Gastroesophageal sphincter (tissue), 4 donors: Measurements from ENCODE around the gene VAV2. TPM values are rescaled to one million over a fixed set of nuclear protein-coding genes. Genes with fewer than 3 reads are reported as not detected.

Experiments used
- ATAC-seq: fragments of 150-250 bp; one replicate; pipeline ENCODE4 v1.9.1; 2016; ENCODE audit warnings: mild to moderate bottlenecking, moderate library complexity
- H3K27ac ChIP-seq, 4 donors: fragments of 200-600 bp; sonication (generic) in 3 of 4; 1 replicate in 3 of 4; 2 replicates in 1 of 4; pipeline ENCODE4 v1.5.1; 2016 to 2019
- H3K27me3 ChIP-seq: fragments of 200-600 bp; sonication (generic); one replicate; pipeline ENCODE4 v1.5.1; 2019
- H3K36me3 ChIP-seq, 2 donors: fragments of 200-600 bp; sonication (generic); one replicate each; pipeline ENCODE4 v1.5.1; 2019; ENCODE audit warnings: control low read depth in 1 of 2
- H3K4me1 ChIP-seq, 3 donors: fragments of 200-600 bp; sonication (generic); 1 replicate in 2 of 3; 2 replicates in 1 of 3; pipeline ENCODE4 v1.5.1; 2016 to 2019; ENCODE audit warnings: control low read depth in 2 of 3
- H3K4me3 ChIP-seq, 2 donors: fragments of 200-600 bp; sonication (generic); one replicate each; pipeline ENCODE4 v1.5.1; 2019; ENCODE audit warnings: mild to moderate bottlenecking in 1 of 2, moderate library complexity in 1 of 2
- H3K9me3 ChIP-seq, 3 donors: fragments of 200-600 bp; sonication (generic); one replicate each; pipeline ENCODE4 v1.5.1; 2017 to 2019; ENCODE audit warnings: control low read depth in 2 of 3
- EP300 ChIP-seq: sonication (generic); formaldehyde crosslinking; IDR thresholded peaks from one replicate; pipeline ENCODE4 v1.6.1; 2017; ENCODE audit warnings: antibody characterized with exemption, mild to moderate bottlenecking
- POLR2A ChIP-seq, 2 donors: fragments of 450-650 bp; IDR thresholded peaks; one replicate each; pipeline ENCODE4 v1.6.1; 2017; ENCODE audit warnings: antibody characterized with exemption in 2 of 2, mild to moderate bottlenecking in 2 of 2, moderate library complexity in 1 of 2
- POLR2AphosphoS5 ChIP-seq: sonication (generic); formaldehyde crosslinking; IDR thresholded peaks from one replicate; pipeline ENCODE4 v1.6.1; 2017; ENCODE audit warnings: antibody characterized with exemption
- WGBS, 2 donors: methylation state at CpG; one replicate each; pipeline ENCODE4 v1.1.5; 2018; ENCODE audit warnings: low coverage in 1 of 2; 5-methylcytosine and 5-hydroxymethylcytosine counted together
- total RNA-seq, 4 donors: library from RNA; depleted of rRNA; stranded (reverse); fragments of >200 nt; gene quantifications; one replicate each; pipeline ENCODE4 v1.1.0, GENCODE V29; 2016
- TF ChIP-seq, protein P1 (sequence below), 4 experiments: fragments of 200-600 bp in 2 of 4; fragments of 450-650 bp in 2 of 4; sonication (generic) in 1 of 4; IDR thresholded peaks; one replicate each; pipeline ENCODE4 v1.5.1; 2017 to 2019; ENCODE audit warnings: antibody characterized with exemption in 4 of 4, mild to moderate bottlenecking in 2 of 4, moderate library complexity in 2 of 4

The VAV2 gene
- total RNA-seq, 4 donors from 2014 or later, result 7.7 to 16.8 (median 8.9) TPM

GRCh38 chr9:133758228-133758627 lies 233.9 kb downstream of the VAV2 start:
- Histone ChIP-seq H3K36me3 (peaks cover 0 to 17% of the 10 kb centered on the region in 2 donors), H3K27me3 (peaks cover 15% of the 10 kb centered on the region), H3K9me3 (no peaks in the 10 kb centered on the region), H3K4me3 (no peak overlapping the region), H3K4me1 (no peaks in the 10 kb centered on the region), H3K27ac (no peak overlapping the region)
- TF ChIP-seq, protein P1, sequence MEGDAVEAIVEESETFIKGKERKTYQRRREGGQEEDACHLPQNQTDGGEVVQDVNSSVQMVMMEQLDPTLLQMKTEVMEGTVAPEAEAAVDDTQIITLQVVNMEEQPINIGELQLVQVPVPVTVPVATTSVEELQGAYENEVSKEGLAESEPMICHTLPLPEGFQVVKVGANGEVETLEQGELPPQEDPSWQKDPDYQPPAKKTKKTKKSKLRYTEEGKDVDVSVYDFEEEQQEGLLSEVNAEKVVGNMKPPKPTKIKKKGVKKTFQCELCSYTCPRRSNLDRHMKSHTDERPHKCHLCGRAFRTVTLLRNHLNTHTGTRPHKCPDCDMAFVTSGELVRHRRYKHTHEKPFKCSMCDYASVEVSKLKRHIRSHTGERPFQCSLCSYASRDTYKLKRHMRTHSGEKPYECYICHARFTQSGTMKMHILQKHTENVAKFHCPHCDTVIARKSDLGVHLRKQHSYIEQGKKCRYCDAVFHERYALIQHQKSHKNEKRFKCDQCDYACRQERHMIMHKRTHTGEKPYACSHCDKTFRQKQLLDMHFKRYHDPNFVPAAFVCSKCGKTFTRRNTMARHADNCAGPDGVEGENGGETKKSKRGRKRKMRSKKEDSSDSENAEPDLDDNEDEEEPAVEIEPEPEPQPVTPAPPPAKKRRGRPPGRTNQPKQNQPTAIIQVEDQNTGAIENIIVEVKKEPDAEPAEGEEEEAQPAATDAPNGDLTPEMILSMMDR (IDR thresholded peaks at IDR 0.05), result no peak
- no peak for TF ChIP-seq POLR2A (IDR thresholded peaks at IDR 0.05)
- no peak for TF ChIP-seq POLR2AphosphoS5
- no peak for TF ChIP-seq EP300
- ATAC-seq, result no peak
- 70 to 79% methylated on average over 4 to 5 of the region's 7 CpGs for WGBS, 2 donors

- H3K27me3 ChIP-seq, result peaks cover 43% of the 10 kb centered on the region
- no peaks in the 10 kb centered on the region for H3K36me3 ChIP-seq
- H3K4me1 ChIP-seq, result no peaks in the 10 kb centered on the region
- no peaks in the 10 kb centered on the region for H3K9me3 ChIP-seq
- TF ChIP-seq POLR2AphosphoS5, result no peak
- no peak for TF ChIP-seq POLR2A (IDR thresholded peaks at IDR 0.05)
- TF ChIP-seq, protein P1 (IDR thresholded peaks at IDR 0.05), result no peak
- H3K27ac ChIP-seq, result no peak overlapping the region
- H3K4me3 ChIP-seq, result no peak overlapping the region
- 24 to 33% methylated on average over 4 to 7 of the region's 9 CpGs for WGBS, 2 donors
- no peak for ATAC-seq
Observed at GRCh38 chr9:133754688-133755227, 237.4 kb downstream of the VAV2 start.

GRCh38 chr9:133754187-133754586 lies 237.9 kb downstream of the VAV2 start:
- ATAC-seq, result no peak
- WGBS, 2 donors, result 94% methylated on average over 2 of the region's 6 CpGs; no CpG with 5 or more reads in 1 of the 2 donors
- no peak for TF ChIP-seq POLR2AphosphoS5
- TF ChIP-seq, protein P1 (IDR thresholded peaks at IDR 0.05), result no peak
- no peak for TF ChIP-seq POLR2A (IDR thresholded peaks at IDR 0.05)
- no peak for TF ChIP-seq EP300
- Histone ChIP-seq H3K27me3 (peaks cover 43% of the 10 kb centered on the region), H3K4me3 (no peak overlapping the region), H3K9me3 (no peaks in the 10 kb centered on the region), H3K27ac (no peak overlapping the region), H3K4me1 (no peaks in the 10 kb centered on the region), H3K36me3 (no peaks in the 10 kb centered on the region)

DNA sequence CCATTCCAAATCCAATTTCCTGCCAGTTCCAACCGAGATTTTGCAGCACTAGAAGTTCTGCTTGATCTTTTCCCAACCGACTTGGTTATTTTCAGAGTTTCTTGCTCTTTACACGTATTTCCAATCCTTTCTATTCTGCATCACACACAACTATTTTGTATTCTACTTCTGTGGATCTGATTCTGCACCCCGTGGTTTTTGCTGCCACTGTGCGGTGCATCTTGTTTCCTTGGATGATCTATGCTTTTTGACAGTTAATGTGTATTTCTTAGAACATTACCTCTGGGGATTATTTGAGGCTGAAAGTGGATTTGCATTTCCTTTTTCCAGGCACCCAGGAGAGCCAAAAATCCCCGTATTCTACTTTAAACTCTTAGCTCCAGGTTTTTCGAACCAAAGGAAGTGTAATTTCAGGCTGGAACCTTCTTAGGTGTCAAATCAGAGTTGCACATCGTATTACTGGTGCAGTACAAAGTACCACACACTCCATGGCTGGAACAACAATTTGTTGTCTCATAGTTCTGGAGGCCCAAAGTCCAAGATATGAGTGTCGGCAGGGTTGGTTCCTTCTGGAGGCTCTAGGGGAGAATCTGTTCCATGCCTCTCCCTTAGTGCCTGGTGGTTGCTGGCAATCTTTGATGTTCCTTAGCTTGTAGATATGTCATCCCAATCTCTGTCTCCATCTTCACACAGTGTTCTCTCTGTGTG lies 239.2 kb downstream of the VAV2 start:
- 57 to 76% methylated on average over 7 to 8 of the region's 9 CpGs for WGBS, 2 donors
- no peak for ATAC-seq
- H3K4me1 ChIP-seq, result no peaks in the 10 kb centered on the region
- H3K27me3 ChIP-seq, result peaks cover 54% of the 10 kb centered on the region
- TF ChIP-seq POLR2AphosphoS5 (no peak), EP300 (no peak), POLR2A (IDR thresholded peaks at IDR 0.05) (no peak)
- TF ChIP-seq, protein P1 (IDR thresholded peaks at IDR 0.05), result no peak
- no peaks in the 10 kb centered on the region for H3K9me3 ChIP-seq
- H3K36me3 ChIP-seq, result no peaks in the 10 kb centered on the region
- no peak overlapping the region for H3K27ac ChIP-seq
- H3K4me3 ChIP-seq, result no peak overlapping the region
